Endometrial microvascular endothelial cells (primary cell): ENCODE data around the gene XRCC4. TPM values are rescaled to one million over a fixed set of nuclear protein-coding genes. Genes with fewer than 3 reads are reported as not detected.
"Not testable (repeated sequence)": the region's sequence is repeated elsewhere in the genome, so short reads cannot be mapped to it uniquely, and the experiment has no call there.

ENCODE experiments used
- in situ Hi-C: cut with HindIII; loops from 2 replicates; pipeline ENCODE4 v1.10.0; 2017; ENCODE audit warnings: low sequenced_read_pairs, low pct_unique_long_range_greater_than_20kb; ENCODE audit errors: inconsistent ontology term
- total RNA-seq: library from RNA; depleted of rRNA; stranded (reverse); fragments of >200 nt; gene quantifications from one replicate; pipeline ENCODE4 v1.2.3, GENCODE V29; 2015; ENCODE audit errors: inconsistent ontology term

The XRCC4 gene
- total RNA-seq, 1 donor from 2014 or later: 9.8 TPM

DNA sequence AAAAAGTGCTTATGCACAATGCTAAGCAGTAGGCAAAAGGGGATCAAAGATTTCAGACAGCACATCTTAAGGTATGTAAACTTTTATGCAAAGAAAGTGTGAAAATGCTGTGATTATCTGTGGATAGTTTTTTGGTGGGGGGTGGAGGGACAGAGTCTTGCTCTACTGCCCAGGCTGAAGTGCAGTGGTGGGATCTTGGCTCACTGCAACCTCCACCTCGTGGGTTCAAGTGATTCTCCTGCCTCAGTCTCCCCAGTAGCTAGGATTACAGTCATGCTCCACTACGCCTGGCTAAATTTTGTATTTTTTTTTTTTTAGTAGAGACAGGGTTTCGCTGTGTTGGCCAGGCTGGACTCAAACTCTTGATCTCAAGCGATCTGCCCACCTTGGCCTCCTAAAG is 10.0 kb upstream of the XRCC4 start:
- in situ Hi-C loops: not testable (repeated sequence)

DNA sequence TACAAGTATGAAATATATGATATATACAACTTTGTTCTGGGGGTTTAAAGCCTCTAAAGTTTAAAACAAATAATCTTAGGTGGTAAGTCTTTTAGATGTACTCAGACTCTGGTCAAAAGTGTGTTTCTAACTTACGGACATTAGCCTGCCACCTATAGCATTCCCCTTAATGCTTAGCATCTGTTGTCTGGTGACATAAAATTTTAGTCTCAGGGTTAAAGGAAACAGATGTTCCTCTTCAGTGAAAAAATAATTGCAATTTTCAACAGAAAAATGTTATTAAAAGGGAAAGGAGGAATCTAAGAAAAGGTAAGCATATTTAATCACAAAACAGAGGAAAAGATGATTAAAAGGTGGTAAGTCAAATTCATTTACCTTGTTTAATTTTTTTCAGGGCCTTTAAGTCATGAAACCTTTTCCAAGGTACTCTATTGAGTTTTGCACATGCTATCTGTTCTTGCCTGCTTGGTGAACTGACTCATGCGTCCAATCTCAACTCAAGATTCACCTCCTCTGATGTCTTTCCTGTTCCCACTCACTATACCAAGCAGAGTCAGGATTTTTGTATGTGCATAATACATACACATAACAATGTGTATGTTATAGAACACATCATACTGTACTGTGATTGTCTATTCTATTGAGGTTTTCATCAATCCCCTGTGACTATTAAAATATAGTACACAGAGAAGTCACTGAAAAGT is 8.1 kb upstream of the XRCC4 start:
- in situ Hi-C loops: no loop called here

DNA sequence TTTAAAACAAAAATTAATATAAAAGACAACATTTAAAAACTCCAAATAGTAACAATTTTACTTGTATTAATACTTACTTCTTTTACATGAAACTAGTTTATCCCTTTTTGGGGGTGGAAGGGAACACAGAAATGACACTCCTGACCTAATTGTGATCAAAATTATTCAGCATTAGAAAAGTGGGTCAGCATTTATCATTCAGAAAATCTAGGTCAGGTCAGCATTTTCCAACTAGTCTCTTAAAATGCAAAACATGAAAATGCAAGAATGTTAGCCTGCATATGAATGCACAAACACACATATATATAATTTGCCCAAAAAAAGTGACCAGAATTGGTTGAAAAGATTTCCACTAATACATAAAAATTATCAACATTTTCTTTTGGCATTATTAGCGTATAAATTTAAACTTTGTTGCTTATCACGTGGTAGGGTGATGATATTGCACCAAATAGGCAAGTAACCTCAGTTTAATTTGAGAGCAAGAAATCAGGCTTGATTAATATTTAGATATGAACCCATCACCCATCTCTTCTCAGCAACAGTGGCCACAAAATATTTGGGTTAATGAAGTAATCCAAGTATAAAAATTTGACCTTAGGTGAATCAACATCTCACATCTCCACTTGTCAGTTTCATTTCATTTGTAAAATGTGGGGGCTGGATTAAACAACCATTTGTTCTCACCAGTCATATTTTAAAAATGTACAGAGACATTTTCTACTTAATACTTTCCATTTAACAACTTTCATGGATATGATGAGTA is 5.9 kb upstream of the XRCC4 start:
- in situ Hi-C loops: no loop called here

DNA sequence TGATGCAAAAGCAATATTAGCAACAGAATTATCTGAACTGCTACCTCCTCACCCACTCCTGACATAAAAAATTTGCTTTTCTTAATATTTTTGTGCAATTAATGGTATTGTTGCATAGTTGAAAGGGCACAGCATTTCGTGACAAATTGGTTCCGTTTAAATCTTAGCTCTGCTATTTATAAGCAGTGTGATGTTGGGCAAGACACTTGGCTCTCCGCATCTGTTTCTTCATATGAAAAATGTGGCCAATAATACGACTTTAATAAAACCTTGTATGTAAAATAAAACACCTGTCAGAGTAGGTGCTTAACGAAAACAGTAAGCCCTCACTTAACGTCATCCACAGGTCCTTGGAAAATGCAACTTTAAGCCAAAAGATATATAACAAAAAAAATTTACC is 4.4 kb upstream of the XRCC4 start:
- in situ Hi-C loops: no loop called here

DNA sequence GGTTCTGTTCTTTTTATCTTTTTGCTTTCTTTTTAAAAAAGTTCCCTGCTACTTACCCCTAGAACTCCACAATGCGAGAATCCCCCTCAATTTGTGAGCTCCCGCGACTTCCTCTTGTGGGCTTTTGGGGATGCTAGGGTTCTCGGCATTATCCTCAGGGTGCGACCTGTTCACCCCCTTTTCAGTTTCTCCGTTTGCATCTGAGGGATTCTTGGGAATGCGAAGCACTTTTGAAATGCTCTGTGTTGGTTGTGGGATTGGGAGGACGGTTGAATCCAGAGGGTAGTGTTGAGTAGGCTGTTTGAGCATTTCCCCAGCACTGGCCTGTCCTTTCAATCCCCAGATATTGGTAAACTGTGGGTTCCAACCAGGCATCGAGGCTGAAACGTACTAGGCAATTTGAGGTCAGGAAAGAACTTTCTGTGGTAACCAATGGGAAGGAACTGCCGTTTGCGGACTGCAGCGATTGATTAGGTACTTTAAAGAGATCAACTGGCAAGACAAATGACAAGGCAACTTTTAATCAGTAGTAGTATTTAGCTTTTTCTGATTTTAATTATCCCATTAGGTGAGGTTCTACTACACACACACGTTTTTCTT is 415 bp downstream of the XRCC4 start:
- in situ Hi-C loops: no loop called here

DNA sequence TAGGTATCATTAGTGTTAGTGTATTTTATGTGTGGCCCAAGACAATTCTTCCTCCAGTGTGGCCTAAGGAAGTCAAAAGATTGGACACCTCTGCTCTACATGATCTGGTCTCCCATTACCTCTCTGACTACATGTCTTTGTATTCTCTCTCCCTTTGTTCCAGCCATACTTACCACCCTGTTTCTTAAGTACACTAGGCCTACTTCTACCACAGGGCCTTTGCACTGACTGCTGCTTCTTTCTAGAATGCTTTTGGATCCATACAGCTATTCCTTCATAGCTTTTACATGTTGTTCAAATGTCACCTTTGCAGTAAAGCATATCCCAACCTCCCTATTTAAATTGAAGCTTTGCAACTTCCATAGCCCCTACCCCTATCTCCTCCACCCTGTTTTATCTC is 5.4 kb downstream of the XRCC4 start:
- in situ Hi-C loops: no loop called here

DNA sequence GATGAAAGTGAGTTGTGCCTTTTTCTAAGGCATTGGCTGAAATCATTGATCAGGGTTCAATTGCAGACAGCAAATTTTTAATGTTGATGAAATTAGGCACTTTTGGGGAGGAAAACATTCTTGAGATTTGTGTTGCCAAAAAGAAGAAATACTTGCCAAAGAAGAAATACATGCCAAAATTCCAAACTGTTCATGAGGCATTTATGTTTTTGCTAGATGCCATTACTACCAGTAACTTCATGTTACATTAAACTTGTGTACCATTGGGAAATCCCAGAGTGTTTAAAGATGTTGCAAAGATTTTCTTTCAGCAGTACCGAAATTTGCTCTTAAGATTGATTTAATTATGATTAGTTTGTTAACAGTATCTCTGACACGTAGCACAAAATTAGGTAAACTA is 7.0 kb downstream of the XRCC4 start:
- in situ Hi-C loops: no loop called here

DNA sequence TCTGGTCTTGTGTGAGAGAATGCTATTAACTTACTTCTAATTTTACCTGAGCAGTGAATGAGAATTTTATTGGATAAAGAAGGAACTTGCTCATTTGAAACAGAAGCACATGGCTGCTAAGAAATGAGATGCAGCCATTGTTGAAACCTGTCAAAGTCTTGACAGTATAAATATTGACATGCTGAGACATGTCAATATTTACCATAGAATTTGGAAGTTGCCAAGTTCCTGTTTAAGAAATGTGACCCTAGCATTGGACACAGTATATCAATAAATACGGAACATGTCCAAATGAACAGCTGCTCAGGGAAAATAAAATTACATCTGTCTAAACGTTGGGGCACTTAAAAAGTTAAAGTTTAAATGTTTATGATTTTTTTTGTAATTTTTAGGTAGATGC is 7.8 kb downstream of the XRCC4 start:
- in situ Hi-C loops: no loop called here

DNA sequence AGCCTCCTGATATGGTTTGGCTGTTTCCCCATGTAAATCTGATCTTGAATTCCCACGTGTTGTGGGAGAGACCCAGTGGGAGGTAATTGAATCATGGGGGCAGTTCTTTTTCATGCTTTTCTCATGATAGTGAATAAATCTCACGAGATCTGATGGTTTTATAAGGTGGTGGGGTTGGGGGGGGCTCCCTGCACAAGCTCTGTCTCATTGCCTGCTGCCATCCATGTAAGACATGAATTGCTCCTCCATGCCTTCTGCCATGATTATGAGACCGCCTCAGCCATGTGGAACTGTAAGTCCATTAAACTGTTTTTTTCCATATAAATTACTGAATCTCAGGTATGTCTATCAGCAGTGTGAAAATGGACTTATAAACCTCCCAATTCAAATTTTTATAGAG is 12.8 kb downstream of the XRCC4 start:
- in situ Hi-C loops: no loop called here

DNA sequence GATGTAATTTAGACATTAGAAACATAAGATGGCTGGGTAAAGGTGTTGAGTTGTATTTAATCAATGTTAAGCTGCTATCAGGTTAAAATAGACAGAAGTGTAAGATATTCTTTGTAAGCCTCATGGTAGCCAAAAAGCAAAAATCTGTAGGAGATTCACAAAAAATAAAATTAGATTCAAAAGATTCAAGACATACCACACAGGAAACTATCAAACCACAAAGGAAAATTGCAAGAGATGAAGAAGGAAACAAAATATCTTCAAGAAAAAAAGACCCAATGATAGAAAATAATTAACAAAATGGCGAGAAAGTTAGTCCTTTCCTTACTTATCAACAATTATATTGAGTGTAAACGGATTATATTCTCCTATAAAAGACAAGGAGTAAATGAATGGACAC is 15.3 kb downstream of the XRCC4 start:
- in situ Hi-C loops: no loop called here

DNA sequence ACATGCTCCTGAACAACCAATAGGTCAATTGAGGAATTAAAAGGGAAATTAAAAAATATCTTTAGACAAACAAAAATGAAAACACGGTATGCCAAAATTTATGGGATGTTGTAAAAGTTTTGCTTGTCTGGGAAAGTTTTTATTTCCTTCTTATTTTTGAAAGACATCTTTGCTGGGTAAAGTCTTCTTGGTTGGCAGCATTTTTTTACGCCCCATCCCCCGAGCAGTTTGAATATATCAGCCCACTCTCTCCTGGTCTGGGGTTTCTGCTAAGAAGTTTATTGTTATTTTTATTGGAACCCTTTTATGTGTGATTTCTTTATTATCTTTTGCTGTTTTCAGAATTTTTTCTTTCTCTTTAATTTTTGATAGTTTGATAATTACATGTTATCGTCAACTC is 16.3 kb downstream of the XRCC4 start:
- in situ Hi-C loops: no loop called here

DNA sequence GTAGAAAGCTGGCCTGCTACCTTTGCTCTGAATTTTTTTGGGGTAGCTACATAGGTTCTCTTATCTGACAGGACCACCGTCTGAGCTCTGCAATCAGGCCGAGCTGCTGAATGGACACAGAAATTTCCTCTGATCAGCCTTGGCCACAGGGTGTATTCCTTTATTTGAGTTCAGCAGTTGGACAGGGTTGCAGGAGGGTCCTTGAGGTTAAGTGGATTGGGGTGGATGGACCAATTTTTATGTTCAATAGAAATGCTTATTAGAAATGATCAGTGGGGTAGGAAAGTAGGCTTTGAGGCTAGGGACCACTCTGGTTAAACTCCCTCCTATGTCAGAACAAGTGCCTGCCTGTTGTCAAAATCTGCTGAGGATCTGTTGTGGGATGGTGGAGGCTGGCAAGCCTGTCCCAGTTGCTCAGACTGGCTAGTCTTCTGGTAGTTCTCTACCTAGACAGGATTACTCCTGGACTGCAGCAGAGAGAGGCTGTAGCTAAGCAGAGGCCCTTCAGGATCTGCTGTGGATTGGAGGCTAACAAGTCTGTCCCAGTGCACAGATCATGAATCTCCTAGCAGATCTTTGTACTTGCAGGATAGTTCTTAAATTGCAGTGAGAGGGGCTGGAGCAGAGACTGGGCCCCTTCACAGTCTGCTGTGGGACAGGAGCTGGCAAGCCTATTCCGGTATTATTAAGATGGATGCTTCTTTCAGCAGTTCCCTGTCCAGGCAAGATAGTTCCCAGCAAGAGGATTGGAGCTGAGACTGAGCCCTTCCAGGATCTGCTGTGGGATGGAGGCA is 18.0 kb downstream of the XRCC4 start:
- in situ Hi-C loops: no loop called here

DNA sequence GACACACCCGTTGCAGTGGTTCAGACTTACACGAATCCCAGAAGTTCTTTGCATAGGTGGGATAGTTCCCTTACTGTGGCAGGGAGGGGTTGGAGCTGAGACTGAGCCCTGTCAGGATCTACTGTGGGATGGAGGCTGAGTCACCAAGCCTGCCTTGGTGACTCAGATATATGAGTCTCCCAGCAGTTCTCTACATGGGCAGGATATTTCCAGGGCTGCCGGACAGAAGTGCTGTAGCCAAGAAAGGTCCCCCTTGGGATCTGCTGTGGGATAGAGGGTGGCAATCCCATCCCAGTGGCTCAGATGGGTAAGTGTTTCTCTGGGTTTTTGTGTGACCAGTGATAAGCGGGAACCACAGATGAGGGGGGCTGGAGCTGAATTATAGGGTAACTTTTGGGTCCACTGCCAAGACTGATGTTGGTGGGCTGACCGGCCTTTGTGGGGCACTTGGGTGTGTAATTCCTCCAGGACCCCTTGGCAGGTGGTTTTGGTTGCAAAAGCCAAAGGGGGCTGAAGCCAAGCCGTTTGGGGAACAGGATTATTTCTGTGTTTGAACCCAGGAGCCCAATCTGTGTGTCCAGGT is 18.7 kb downstream of the XRCC4 start:
- in situ Hi-C loops: no loop called here

DNA sequence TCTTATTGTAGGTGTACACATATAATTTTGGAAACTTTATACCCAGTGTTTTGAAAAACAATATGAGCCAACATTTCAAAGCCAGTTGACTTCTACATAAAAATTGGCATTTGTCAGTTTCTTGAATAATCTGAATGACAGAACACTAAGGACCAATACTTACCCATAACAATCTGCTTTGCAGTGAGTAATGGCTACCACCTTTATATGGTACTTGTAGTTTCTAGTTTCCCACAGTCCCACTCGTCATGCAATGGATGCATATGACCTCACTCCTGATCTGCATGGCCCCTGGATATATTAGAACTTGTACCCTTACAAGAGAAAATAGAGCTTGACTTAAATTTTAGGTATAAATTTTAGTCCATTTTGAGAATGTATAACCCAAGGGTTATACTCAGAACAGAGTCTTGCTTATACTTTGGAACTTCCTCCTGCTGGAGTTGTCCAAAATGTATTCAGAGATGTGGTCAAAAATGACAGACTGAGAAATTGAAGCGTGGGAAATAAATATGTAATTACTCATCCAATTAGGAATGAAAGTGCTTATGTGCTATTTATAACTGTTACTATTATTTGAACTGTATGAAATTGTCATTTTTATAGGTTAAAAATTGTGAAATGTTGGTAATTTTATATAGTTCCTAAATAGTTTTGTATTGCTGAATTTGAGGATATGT is 19.5 kb downstream of the XRCC4 start:
- in situ Hi-C loops: no loop called here

DNA sequence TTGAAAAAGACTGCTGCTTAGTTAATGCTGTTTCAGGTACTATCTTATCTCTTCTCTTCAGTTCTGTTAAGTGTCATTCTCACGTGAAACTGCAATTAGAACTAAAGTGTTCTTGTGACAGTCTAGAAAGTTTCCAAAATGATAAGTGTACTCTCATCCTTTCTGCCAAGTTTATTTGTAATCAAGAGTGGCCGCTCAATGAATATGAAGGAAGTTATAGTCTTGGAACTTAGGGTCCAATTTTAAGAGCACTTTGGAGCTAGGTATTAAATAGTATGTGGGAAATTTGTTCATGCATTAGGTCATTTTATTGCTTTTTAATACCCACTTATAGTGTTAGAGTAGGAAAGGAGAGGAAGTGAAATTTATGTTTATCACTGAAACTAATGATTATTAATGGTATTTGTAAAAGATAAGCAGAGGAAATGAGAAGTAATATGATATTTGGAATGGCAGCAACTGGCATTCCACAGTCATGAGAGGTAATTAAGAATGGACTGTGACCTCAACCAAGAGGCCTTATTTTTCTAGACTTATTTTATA is 20.4 kb downstream of the XRCC4 start:
- in situ Hi-C loops: no loop called here

DNA sequence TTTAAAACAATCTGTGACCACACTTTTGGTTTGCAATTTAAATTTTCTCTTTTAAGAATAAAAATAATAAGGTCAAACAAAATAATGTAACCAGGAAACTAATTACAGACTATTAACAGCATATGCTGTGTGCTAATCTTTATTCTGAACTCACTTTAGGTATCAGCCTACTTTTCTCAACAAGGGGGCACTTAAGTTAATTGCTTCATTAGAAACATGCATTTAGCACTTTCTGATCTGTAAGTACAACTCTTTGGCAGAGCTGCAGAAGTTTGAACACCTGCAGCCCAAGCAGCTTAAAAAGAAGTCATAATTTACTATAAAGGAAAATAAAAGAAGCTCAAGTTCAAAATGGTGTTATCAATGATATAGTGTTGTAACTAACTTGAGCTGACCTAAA is 21.7 kb downstream of the XRCC4 start:
- in situ Hi-C loops: no loop called here

DNA sequence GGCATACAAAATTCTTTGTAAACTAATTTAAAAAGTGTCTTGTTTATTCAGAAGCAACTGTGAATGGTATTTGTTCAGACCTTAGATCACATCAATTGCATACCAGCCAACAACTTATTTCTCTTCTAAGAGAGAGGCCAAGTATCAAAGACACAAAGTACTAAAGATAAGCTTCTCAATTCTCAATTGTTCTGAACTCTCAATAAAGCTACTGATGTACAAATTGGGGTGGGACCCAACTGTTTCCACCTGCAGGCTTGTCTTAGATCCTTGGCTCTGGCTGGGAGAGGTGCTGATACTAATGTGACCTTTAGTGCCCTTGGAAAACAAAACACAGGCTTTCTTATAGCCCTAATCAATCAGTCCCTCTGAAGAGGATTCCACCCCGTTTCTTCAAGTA is 22.1 kb downstream of the XRCC4 start:
- in situ Hi-C loops: no loop called here

DNA sequence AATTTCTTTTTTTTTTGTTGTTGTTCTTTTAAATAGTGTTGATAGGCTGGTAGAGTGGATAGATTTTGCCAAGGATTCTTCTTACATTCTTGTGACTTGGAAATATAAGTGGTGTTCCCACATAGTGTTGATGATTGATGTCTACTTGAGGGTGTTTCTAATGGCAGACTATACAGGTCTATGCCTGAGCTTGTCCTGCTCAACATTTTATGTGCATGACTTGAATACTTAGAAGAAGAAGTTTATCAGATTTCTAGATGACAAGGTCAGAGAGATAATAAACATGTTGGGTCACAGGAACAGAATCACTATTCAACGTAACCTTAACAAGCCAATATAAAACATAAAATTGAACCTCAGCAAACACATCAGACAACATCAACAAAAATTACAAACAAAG is 24.2 kb downstream of the XRCC4 start:
- in situ Hi-C loops: no loop called here
